Measurements from ENCODE around the gene NEDD8. TPM values are rescaled to one million over a fixed set of nuclear protein-coding genes. Genes with fewer than 3 reads are reported as not detected.
"Not testable (repeated sequence)": the region's sequence is repeated elsewhere in the genome, so short reads cannot be mapped to it uniquely, and the experiment has no call there.

The NEDD8 gene
- total and polyA plus RNA-seq, 2 experiments from 2014 or later: 138 to 326 TPM

- Histone ChIP-seq H3K4me3 (no peak overlapping the region), H3K9me3 (ENCODE audit: low read depth) (no peaks in the 10 kb centered on the region), H3F3A (ENCODE audit: insufficient read depth) (peaks cover 26% of the 10 kb centered on the region), H3K79me2 (ENCODE audit: insufficient read depth) (peaks cover 63% of the 10 kb centered on the region), H3K9me2 (ENCODE audit: insufficient read depth) (no peaks in the 10 kb centered on the region), H3K9ac (no peak overlapping the region), H3K27ac (no peak overlapping the region), H4K20me1 (ENCODE audit: insufficient read depth) (no peaks in the 10 kb centered on the region), H3K4me2 (ENCODE audit: unreplicated experiment) (no peak overlapping the region), H2AFZ (no peak overlapping the region), H3K36me3 (ENCODE audit: low read depth) (no peaks in the 10 kb centered on the region), H3K4me1 (ENCODE audit: insufficient read depth) (peaks cover 8% of the 10 kb centered on the region), H3K27me3 (replicated peaks; ENCODE audit: insufficient read depth) (no peaks in the 10 kb centered on the region)
- TF ChIP-seq EZH2 (IDR thresholded peaks at IDR 0.05; ENCODE audit: insufficient read depth, poor library complexity, severe bottlenecking) (no peak), EZH2phosphoT487 (IDR thresholded peaks at IDR 0.05; ENCODE audit: insufficient read depth, low read depth) (no peak)
- DNase-seq: no peak
- WGBS, 2 experiments (ENCODE audit: low coverage in 1 of 2, low lambda C conversion rate in 2 of 2, missing lambda C conversion rate in 2 of 2): 55 to 58% methylated on average over 3 of the region's 3 CpGs
- in situ Hi-C loops (cut with MboI): no loop called here
Observed at GRCh38 chr14:24219521-24219920, 12.6 kb downstream of the NEDD8 start.

GRCh38 chr14:24219080-24219479, 13.1 kb downstream of the NEDD8 start:
- no peak overlapping the region for H2AFZ ChIP-seq
- WGBS, 2 experiments (ENCODE audit: low coverage in 1 of 2, low lambda C conversion rate in 2 of 2, missing lambda C conversion rate in 2 of 2): 86 to 91% methylated on average over 3 to 4 of the region's 4 CpGs

GRCh38 chr14:24216876-24217275, 15.3 kb downstream of the NEDD8 start:
- H3K4me2 ChIP-seq (ENCODE audit: unreplicated experiment); DNase-seq; H3K9ac ChIP-seq; H3K36me3 ChIP-seq (ENCODE audit: low read depth); H3K9me2 ChIP-seq (ENCODE audit: insufficient read depth); H3K4me1 ChIP-seq (ENCODE audit: insufficient read depth); in situ Hi-C loops (cut with MboI); H3K4me3 ChIP-seq; H3K9me3 ChIP-seq (ENCODE audit: low read depth); H4K20me1 ChIP-seq (ENCODE audit: insufficient read depth); H2AFZ ChIP-seq; H3K27me3 ChIP-seq (replicated peaks; ENCODE audit: insufficient read depth): not testable (repeated sequence)
- WGBS, 2 experiments (ENCODE audit: low coverage in 1 of 2, low lambda C conversion rate in 2 of 2, missing lambda C conversion rate in 2 of 2): 100% methylated on average over 1 of the region's 1 CpG
- Histone ChIP-seq H3K79me2 (ENCODE audit: insufficient read depth) (peaks cover 44% of the 10 kb centered on the region), H3F3A (ENCODE audit: insufficient read depth) (peaks cover 37% of the 10 kb centered on the region), H3K27ac (peak overlapping the region; percentile 79; the same call in 1 of the 2 replicates)

More at GRCh38 chr14:24219080-24219479, 13.1 kb downstream of the NEDD8 start:
- Histone ChIP-seq H3K79me2 (ENCODE audit: insufficient read depth) (peaks cover 59% of the 10 kb centered on the region), H3K4me2 (ENCODE audit: unreplicated experiment) (no peak overlapping the region), H4K20me1 (ENCODE audit: insufficient read depth) (no peaks in the 10 kb centered on the region), H3K9me2 (ENCODE audit: insufficient read depth) (no peaks in the 10 kb centered on the region), H3K4me3 (no peak overlapping the region), H3F3A (ENCODE audit: insufficient read depth) (peaks cover 30% of the 10 kb centered on the region), H3K9ac (no peak overlapping the region), H3K9me3 (ENCODE audit: low read depth) (no peaks in the 10 kb centered on the region), H3K27ac (no peak overlapping the region), H3K4me1 (ENCODE audit: insufficient read depth) (peaks cover 4% of the 10 kb centered on the region), H3K36me3 (ENCODE audit: low read depth) (no peaks in the 10 kb centered on the region), H3K27me3 (replicated peaks; ENCODE audit: insufficient read depth) (no peaks in the 10 kb centered on the region)
- no peak for DNase-seq
- in situ Hi-C loops (cut with MboI): no loop called here
- TF ChIP-seq EZH2 (IDR thresholded peaks at IDR 0.05; ENCODE audit: insufficient read depth, poor library complexity, severe bottlenecking): no peak
- no peak for TF ChIP-seq EZH2phosphoT487 (IDR thresholded peaks at IDR 0.05; ENCODE audit: insufficient read depth, low read depth)

- H3K36me3 ChIP-seq (ENCODE audit: low read depth): no peaks in the 10 kb centered on the region
- H3K9me3 ChIP-seq (ENCODE audit: low read depth): no peaks in the 10 kb centered on the region
- H3K9ac ChIP-seq: peak overlapping the region; percentile 87
- no peak for DNase-seq
- no peaks in the 10 kb centered on the region for H3K9me2 ChIP-seq (ENCODE audit: insufficient read depth)
- peak overlapping the region; percentile 79 for H3K27ac ChIP-seq
- 84 to 92% methylated on average over 2 of the region's 2 CpGs for WGBS, 2 experiments (ENCODE audit: low coverage in 1 of 2, low lambda C conversion rate in 2 of 2, missing lambda C conversion rate in 2 of 2)
- H3K4me2 ChIP-seq (ENCODE audit: unreplicated experiment): peak overlapping the region; percentile 84
- H3F3A ChIP-seq (ENCODE audit: insufficient read depth): peaks cover 37% of the 10 kb centered on the region
- in situ Hi-C loops (cut with MboI): no loop called here
- H2AFZ ChIP-seq: 0 out of 2 replicates have a peak overlapping the region, but pooled peaks have one; percentile 85
- H3K4me3 ChIP-seq: peak overlapping the region; percentile 80
- TF ChIP-seq EZH2 (IDR thresholded peaks at IDR 0.05; ENCODE audit: insufficient read depth, poor library complexity, severe bottlenecking) (no peak), EZH2phosphoT487 (IDR thresholded peaks at IDR 0.05; ENCODE audit: insufficient read depth, low read depth) (no peak)
- no peaks in the 10 kb centered on the region for H4K20me1 ChIP-seq (ENCODE audit: insufficient read depth)
- H3K4me1 ChIP-seq (ENCODE audit: insufficient read depth): peaks cover 9% of the 10 kb centered on the region
- H3K27me3 ChIP-seq (replicated peaks; ENCODE audit: insufficient read depth): no peaks in the 10 kb centered on the region
- H3K79me2 ChIP-seq (ENCODE audit: insufficient read depth): peaks cover 42% of the 10 kb centered on the region
Observed at GRCh38 chr14:24216345-24216699, 15.8 kb downstream of the NEDD8 start.

All from GM23248 (cell line).